ENCODE data around the gene RPH3AL.
"Not testable (repeated sequence)": the region's sequence is repeated elsewhere in the genome, so short reads cannot be mapped to it uniquely, and the experiment has no call there.

The RPH3AL gene

DNA sequence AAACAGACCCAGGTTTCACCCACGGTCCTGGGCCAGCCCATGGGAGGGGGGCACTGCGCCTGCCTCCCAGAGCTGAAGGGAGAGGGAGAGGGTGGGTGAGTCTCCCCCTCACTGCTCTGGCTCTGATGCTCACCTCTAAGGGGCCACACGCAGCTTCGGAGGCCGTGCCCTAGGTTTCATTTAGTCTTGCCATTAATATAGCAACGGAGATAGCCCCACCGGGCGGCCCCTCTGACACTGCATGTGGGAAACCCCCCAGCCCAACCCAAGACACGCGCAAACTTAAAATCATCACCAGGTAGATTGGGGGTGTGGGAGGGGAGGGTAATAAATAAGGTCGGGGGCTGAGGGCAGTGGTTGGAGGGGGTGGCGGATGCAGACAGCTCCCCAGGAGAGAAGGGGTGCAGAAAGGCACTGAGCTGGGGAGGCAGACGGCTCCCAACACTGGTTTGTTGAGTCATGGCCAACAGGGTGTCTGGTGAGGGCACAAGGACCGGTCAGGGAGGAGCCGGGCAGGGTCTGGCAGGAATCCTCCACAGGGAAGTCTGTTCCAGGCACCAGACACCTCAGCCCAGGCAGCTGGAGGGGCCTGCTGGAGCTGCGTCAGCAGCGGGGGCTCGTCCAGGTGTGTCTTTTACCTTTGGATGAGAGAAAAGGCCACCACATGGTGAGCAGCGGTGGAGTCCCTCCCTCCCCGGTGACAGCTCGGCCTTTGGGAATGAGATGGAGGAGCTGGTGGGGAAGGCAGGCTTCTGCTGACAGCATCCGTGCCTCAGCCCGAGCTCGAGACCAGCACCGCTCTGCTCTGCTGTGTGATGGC, 139.1 kb downstream of the RPH3AL start:
- no peak overlapping the region for H3K27ac ChIP-seq
- DNase-seq (ENCODE audit: low read depth, low spot score), result no peak

DNA sequence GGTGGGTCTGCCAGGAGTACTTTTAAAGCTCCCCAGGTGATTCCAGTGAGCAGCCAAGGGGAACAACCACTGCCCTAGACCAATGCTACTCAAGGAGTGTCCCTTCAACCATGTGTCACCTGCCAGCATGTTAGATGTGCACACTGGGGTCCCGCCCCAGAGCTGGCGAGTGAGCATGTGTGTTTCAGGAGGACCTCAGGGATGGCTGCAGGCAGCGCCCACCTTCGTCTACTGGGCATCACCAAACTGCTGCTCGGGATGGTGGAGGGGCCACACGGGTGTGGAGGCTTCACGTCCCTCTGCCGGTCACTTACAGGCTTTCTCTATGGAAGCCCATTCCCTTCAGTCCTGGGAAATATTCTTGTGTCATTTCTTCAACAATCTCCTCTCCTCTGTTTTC, 142.2 kb downstream of the RPH3AL start:
- DNase-seq (ENCODE audit: low read depth, low spot score), result no peak
- H3K27ac ChIP-seq, result no peak overlapping the region

DNA sequence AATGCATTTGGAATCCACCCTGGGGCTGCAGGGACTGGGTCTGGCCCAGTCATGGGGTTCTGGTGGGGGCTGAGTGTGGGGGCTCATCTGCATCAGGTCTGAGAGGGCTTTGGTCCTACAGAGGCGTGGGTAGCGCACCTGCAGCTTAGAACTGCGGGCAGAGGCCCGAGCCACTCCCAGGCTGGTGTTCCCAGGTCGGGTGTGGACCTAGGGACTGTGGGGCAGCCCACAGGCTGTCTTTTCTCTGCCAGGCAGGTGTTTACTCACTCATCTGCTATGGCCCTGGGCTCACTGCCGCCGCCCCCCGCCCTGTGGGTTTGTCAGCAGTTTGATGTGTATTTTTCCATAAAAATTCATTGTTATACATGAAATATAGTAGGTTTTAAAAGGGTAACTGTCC, 144.2 kb downstream of the RPH3AL start:
- H3K27ac ChIP-seq, result no peak overlapping the region
- DNase-seq (ENCODE audit: low read depth, low spot score), result no peak

DNA sequence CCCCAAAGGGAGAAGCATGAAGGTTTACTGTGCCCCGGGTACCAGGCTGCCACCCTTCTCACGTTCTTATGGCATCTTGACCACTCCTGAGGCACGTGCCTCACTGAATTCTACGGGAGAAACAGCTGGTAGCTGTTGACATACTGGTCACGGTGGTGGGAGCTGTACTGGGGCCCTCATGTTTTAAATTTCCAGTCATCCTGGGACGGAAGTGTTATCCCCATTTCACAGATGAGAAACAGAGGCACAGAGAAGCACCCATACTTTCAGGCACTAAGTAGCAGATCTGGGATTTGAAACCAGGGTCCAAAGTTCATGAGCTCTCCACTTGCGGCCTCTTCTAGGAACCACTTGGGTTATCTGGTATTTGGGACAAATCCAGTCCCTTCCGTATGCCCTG, 144.8 kb downstream of the RPH3AL start:
- no peak overlapping the region for H3K27ac ChIP-seq
- no peak for DNase-seq (ENCODE audit: low read depth, low spot score)

DNA sequence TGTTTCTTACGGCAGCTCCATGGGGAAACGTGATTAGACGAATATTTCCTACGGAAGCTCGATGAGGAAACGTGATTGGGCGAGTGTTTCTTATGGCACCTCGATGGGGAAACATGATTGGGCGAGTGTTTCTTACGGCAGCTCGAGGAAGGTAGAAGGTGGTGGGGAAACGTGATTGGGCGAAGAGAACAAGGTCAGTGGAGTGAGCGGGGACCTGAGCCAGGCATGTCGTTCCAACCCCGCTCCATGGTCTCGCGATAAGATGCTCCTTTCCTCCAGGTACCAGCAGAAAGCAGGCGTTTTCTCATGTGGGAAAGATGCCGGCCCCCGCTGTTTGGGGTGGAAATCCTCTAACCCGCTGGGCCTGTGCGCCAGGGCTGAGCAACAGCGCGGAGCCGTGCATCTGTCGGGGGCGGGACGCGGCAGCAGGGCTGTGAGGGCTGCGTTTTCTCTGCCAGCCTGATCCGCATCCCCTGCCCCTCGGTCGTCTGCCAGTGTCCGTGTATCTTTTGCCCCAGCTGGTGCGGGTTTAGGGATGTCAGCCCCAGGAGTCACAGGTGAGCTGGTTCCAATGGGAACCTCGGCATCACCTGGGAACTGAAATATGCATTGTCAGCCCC, 145.6 kb downstream of the RPH3AL start:
- DNase-seq (ENCODE audit: low read depth, low spot score), result no peak
- no peak overlapping the region for H3K27ac ChIP-seq

DNA sequence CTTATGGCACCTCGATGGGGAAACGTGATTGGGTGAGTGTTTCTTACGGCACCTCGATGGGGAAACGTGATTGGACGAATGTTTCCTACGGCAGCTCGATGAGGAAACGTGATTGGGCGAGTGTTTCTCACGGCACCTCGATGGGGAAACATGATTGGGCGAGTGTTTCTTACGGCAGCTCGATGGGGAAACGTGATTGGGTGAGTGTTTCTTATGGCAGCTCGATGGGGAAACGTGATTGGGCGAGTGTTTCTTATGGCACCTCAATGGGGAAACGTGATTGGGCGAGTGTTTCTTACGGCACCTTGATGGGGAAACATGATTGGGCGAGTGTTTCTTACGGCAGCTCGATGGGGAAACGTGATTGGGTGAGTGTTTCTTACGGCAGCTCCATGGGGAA, 146.1 kb downstream of the RPH3AL start:
- DNase-seq (ENCODE audit: low read depth, low spot score); H3K27ac ChIP-seq: not testable (repeated sequence)

DNA sequence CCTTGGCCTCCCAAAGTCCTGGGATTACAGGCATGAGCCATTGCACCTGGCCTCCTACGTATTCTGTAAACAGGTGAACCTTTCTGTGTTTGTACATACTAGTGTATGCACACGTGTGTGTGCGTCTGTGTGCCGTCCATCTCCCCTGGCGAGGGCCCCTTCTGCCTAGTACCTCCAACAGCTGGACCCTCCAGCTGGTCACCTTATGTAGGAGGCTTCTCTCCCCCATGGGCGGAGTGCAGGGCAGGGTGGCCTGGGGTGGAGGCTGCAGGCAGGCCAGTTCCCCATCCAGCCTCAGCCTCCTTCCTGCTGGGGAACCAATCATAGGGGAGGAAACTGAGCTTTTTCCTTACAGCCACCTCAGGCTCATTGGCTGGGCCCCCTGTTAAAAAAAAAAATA, 146.8 kb downstream of the RPH3AL start:
- no peak overlapping the region for H3K27ac ChIP-seq

DNA sequence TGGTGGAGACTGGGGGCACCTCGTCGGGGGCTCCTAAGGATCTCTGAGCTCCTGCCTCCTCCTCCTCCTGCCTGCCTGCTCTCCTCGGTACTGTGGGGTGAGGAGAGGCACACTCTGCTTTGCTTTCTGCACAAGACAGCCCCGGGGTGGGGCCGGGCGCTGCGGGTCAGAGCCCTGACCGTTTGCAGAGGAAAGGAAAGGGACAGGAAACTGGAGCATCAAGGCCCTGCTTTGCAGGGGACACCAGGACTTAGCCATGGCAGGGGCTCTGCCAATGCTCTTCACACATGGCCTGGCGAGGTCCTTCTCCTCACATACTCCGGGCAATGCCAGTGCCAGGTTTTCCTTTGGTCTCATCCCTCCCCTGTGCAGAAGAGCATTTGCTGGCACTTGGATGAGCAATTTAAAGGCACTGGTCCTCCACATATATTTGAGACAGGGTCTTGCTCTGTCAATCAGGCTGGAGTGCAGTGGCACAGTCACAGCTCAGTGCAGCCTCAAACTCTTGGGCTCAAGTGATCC, 147.4 kb downstream of the RPH3AL start:
- no peak for DNase-seq (ENCODE audit: low read depth, low spot score)
- no peak overlapping the region for H3K27ac ChIP-seq

More for the DNA sequence above, 146.8 kb downstream of the RPH3AL start:
- DNase-seq (ENCODE audit: low read depth, low spot score), result no peak

DNA sequence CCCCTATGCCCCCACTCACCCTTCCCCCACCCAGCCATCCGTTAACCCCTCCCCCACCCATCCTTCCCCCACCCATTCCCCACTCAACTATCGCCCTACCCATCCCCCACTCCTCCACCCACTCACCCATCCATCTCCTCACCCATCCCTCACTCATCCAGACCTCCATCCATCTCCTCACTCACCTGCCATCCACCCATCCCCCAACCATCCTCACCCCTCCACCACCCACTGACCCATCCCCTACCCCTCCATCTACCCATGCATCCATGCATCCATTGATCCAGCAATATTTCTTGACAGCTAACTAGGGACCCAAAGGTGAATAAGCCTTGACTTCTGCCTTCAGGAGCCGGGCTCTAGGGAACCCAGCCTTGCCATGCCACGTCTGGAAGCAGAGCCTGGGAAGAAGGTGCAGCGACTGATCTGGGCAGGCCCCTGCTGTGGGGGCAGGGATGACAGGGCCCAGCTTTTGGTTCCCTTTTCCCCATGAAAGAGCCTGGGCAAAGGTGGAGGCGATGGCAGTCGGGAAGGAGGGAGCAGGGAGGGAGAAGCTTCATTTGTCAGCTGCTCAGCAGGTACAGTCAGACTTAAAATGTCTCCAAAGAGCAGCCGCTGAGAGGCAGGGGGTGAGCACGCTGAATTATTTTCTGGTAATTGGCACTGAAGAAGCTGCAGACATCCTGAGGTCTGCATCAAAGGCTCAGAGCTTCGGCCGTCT, 148.0 kb downstream of the RPH3AL start:
- no peak for DNase-seq (ENCODE audit: low read depth, low spot score)
- H3K27ac ChIP-seq, result no peak overlapping the region

DNA sequence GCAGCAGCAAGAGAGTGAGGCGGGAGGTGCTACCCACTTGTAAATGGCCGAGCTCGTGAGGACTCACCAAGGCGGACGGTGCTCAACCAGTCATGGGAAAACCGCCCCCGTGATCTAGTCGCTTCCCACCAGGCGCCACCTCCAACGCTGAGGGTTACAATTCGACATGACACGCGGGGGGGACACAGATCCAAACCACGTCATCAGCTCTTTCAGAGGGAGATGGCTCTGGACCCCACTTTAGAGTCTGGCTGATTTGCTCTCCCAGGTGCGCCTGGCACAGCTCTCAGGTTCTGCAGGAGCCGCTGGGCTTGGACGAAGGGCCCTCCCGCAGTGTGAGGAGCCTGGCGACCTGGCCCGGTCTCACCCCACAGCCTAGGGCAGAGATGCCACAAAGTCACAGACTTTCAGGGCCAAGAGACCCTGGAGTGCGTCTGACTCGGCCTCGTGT, 150.1 kb downstream of the RPH3AL start:
- H3K27ac ChIP-seq, result no peak overlapping the region
- no peak for DNase-seq (ENCODE audit: low read depth, low spot score)

DNA sequence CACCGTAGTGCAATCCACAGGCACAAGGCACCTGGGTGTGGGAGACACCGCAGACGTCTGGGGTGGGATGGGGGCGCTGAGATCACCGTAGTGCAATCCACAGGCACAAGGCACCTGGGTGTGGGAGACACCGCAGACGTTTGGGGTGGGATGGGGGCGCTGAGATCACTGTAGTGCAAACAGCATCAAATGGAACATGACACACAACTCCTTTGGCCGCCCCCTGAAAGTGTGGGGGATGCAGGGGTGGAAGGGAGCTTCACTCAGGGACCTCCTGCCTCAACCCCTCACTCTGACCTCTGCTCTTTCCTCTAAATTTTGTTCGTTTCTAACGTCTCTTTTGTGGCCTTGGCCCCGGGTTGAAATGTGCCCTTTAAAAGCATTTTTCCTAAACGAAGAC, 150.9 kb downstream of the RPH3AL start:
- not testable (repeated sequence) for H3K27ac ChIP-seq; DNase-seq (ENCODE audit: low read depth, low spot score)

DNA sequence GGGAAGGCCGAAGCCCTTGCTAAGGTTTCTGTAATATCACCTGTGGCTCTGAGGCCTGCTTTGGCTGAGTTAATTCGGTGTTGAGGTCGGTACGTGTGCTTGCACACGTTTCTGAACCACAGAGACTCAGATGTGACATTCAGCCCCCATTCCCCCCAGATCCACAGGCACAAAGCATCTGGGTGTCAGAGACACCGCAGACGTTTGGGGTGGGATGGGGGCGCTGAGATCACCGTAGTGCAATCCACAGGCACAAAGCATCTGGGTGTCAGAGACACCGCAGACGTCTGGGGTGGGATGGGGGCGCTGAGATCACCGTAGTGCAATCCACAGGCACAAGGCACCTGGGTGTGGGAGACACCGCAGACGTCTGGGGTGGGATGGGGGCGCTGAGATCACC, 151.3 kb downstream of the RPH3AL start:
- H3K27ac ChIP-seq; DNase-seq (ENCODE audit: low read depth, low spot score): not testable (repeated sequence)

DNA sequence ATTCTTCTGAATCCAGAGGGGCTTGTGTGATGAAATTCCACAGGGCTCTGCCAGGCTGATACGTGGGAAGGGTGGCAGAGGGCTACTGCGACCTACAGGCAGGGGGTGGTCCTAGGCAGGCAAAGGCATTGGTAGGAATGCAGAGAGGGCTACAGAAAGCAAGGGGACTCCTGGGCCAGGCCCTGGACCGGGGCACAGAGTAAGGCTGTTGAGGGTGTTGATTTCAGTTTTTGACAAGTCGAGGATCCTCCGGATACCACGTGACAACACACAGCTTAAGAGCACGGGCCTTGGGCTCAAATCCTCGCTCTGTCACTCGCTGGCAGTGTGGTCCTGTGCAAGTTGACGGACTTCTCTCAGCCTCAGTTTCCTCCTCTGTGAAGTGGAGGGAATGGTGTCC, 152.0 kb downstream of the RPH3AL start:
- no peak overlapping the region for H3K27ac ChIP-seq
- no peak for DNase-seq (ENCODE audit: low read depth, low spot score)

DNA sequence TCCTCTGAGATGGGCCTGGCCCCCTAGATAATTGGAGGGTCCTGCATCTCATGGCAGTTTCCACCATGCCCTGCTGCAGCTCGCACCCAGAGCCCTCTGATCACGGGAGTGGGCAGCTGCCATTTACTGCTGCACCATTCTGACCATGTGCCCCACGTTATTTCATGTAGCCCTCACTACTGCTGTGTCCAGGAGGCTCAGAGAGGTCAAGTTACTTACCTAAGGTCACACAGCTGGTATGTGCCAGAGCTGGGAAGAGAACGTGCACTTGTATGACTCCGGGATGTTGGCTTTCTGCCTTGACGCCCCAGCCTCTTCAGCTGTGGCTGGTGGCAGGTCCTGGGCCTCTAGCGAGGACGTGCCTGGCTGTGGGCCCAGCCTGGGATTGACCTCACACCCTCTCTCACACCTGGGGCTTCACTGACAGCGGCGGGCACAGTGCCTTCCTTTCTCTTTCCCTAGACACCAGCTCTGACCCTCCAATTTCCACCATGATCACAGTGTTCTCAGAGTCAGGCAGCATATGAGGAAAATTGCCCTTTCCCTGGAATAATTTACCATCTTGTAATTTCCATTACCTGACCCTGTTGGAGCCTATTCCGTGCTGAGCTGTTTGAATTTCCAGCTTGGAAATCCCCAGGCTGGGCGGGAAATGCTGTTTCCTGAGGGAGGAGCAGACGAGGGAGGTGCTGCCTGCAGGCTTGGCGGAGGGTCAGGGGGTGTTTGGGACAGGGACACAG, 152.6 kb downstream of the RPH3AL start:
- no peak overlapping the region for H3K27ac ChIP-seq
- DNase-seq (ENCODE audit: low read depth, low spot score), result no peak

DNA sequence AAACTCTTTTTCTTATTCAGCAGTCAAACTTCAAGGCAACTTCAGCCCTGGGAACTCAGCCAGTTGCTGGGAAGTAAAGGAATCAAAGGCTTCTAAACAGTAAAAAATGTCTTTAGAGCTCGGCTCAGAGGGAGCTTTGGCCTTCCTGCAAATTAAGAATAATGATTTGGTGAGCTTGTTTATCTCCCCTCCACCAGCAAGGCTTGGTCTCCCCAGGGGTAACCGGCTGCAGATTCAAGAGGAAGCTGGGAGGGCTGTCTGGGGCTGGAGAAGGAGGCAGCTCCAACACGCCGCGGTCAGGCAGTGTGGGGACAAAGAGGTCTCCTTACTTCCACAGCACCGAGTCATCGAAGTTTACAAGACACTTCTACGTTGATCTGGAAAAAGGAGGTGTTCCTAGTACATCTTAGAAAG, 153.4 kb downstream of the RPH3AL start:
- no peak for DNase-seq (ENCODE audit: low read depth, low spot score)
- no peak overlapping the region for H3K27ac ChIP-seq

DNA sequence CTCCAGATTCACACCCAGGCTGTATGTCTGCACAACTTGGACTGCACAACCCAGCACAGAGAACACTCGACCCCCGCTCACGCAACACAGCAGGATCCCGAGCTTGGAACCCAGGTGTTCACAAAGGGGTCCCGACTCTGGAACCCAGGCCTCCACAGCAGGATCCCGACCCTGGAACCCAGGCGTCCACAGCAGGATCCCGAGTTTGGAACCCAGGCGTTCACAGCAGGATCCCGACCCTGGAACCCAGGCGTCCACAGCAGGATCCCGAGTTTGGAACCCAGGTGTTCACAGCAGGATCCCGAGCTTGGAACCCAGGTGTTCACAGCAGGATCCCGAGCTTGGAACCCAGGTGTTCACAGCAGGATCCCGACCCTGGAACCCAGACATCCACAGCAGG, 154.4 kb downstream of the RPH3AL start:
- not testable (repeated sequence) for H3K27ac ChIP-seq; DNase-seq (ENCODE audit: low read depth, low spot score)

DNA sequence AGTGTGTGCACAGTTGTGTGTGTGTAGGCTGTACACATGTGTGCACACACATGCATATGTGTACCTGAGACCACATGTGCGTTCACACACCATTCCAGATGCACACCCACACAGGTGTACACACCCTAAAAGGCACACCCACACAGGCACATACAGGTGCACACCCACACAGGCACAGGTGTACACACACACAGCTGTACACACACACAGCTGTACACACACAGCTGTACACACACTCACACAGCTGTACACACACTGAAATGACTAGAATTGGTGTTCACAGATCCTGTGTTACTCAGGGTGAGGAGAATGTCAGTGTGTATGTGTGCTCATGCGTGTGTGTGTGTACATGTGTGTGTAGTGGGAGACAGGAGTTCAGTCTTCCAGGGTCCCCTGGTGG, 155.3 kb downstream of the RPH3AL start:
- no peak for DNase-seq (ENCODE audit: low read depth, low spot score)
- H3K27ac ChIP-seq, result no peak overlapping the region

DNA sequence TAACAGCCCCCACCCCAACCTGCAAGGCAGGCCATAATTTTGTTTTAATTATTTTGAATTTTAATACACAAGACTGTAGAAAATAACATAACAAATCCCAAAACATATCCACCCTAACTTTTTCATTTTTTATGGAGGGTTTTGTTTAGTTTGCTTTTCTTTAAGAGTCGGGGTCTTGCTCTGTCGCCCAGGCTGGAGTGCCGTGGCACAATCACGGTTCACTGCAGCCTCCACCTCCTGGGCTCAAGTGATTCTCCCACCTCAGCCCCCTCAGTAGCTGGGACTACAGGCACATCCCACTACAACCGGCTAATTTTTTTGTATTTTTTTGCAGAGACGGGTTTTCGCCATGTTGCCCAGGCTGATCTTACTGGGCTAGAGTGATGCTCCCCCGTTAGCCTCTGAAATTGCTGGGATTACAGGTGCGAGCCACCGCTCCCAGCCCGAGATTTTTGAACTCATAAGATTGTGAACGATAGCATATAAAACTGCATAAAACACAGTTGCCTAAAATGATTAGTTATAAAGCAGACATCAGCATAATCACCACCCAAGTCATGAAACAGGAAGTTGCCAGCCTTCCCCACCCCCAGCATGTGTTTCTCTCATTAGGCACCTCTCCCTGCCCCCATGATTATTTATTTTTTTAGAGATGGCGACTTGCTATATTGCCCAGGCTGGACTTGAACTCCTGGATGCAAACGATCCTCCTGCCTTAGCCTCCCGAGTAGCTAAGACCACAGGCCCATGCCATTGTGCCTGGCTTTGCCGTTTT, 157.6 kb downstream of the RPH3AL start:
- H3K27ac ChIP-seq, result no peak overlapping the region
- DNase-seq (ENCODE audit: low read depth, low spot score), result no peak
